DOHH2 (cell line): Measurements from ENCODE around the gene SEL1L3.

ENCODE experiments used
- EZH2phosphoT487 ChIP-seq: fragments of 200-600 bp; sonication (generic); IDR thresholded peaks from 2 replicates; pipeline ENCODE4 v1.6.1; 2017; ENCODE audit warnings: borderline replicate concordance, mild to moderate bottlenecking, antibody characterized with exemption, low read length, moderate library complexity, mixed read lengths
- TF ChIP-seq, protein P1 (sequence below): fragments of 200-600 bp; sonication (generic); IDR thresholded peaks from one replicate; pipeline ENCODE4 v1.5.1; 2014; ENCODE audit warnings: antibody characterized with exemption, mild to moderate bottlenecking, low read depth, low read length; ENCODE audit not compliant: poor library complexity, severe bottlenecking

- TF ChIP-seq, protein P1, sequence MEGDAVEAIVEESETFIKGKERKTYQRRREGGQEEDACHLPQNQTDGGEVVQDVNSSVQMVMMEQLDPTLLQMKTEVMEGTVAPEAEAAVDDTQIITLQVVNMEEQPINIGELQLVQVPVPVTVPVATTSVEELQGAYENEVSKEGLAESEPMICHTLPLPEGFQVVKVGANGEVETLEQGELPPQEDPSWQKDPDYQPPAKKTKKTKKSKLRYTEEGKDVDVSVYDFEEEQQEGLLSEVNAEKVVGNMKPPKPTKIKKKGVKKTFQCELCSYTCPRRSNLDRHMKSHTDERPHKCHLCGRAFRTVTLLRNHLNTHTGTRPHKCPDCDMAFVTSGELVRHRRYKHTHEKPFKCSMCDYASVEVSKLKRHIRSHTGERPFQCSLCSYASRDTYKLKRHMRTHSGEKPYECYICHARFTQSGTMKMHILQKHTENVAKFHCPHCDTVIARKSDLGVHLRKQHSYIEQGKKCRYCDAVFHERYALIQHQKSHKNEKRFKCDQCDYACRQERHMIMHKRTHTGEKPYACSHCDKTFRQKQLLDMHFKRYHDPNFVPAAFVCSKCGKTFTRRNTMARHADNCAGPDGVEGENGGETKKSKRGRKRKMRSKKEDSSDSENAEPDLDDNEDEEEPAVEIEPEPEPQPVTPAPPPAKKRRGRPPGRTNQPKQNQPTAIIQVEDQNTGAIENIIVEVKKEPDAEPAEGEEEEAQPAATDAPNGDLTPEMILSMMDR, result no peak
- no peak for TF ChIP-seq EZH2phosphoT487
These were observed 80.3 kb downstream of the SEL1L3 start for GRCh38 chr4:25782482-25782881.
